Measurements from ENCODE around the gene LDLRAD3.

The LDLRAD3 gene

DNA sequence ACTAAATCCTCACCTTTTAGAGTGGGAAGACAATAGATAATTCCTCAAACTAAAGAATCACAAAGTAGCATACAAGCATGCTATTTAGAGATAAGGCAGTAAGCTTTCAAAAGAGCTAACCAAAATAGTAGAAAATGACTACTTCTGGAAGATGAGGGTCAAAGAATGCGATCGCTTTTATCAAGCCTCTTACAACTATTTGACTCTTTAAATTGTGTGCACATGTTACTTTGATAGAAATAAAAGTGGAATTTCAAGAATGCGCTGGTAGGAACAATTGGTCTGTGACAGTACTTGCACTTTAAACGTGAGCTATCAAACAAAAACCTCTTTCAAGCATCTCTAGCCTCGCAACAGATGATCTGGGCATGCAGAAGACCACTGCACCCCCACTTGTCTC is 248.1 kb downstream of the LDLRAD3 start:
- Histone ChIP-seq H3K18ac (ENCODE audit: low read length) (no peak overlapping the region), H2BK5ac (ENCODE audit: low read length) (no peak overlapping the region), H2BK120ac (ENCODE audit: low read depth, low read length) (no peak overlapping the region), H3K4ac (ENCODE audit: low read depth, low read length) (no peak overlapping the region), H3K23ac (ENCODE audit: low read length) (no peak overlapping the region), H2AK5ac (ENCODE audit: low read length) (no peak overlapping the region), H4K8ac (ENCODE audit: low read depth, low read length) (no peak overlapping the region), H3K4me3 (ENCODE audit: low read length) (no peak overlapping the region), H3K36me3 (ENCODE audit: control insufficient read depth, insufficient read depth, low read length) (no peaks in the 10 kb centered on the region), H3K4me2 (ENCODE audit: low read length) (no peak overlapping the region), H3K79me2 (ENCODE audit: control insufficient read depth, insufficient read depth, low read length) (no peaks in the 10 kb centered on the region), H4K5ac (ENCODE audit: low read length) (no peak overlapping the region), H3K27ac (ENCODE audit: low read depth, low read length) (no peak overlapping the region), H3K56ac (ENCODE audit: low read length) (no peak overlapping the region), H3K4me1 (ENCODE audit: control insufficient read depth, low read depth, low read length) (no peaks in the 10 kb centered on the region), H3K79me1 (ENCODE audit: low read length) (no peaks in the 10 kb centered on the region), H3K9ac (ENCODE audit: low read length) (no peak overlapping the region), H3K27me3 (ENCODE audit: insufficient read depth, low read length, poor library complexity) (no peaks in the 10 kb centered on the region), H2BK15ac (replicated peaks; ENCODE audit: low read depth) (no peak overlapping the region)
- WGBS (ENCODE audit: extremely low coverage, insufficient coverage, low lambda C conversion rate), result no CpG with 5 or more reads among the region's 5 CpGs
- no peak for DNase-seq

DNA sequence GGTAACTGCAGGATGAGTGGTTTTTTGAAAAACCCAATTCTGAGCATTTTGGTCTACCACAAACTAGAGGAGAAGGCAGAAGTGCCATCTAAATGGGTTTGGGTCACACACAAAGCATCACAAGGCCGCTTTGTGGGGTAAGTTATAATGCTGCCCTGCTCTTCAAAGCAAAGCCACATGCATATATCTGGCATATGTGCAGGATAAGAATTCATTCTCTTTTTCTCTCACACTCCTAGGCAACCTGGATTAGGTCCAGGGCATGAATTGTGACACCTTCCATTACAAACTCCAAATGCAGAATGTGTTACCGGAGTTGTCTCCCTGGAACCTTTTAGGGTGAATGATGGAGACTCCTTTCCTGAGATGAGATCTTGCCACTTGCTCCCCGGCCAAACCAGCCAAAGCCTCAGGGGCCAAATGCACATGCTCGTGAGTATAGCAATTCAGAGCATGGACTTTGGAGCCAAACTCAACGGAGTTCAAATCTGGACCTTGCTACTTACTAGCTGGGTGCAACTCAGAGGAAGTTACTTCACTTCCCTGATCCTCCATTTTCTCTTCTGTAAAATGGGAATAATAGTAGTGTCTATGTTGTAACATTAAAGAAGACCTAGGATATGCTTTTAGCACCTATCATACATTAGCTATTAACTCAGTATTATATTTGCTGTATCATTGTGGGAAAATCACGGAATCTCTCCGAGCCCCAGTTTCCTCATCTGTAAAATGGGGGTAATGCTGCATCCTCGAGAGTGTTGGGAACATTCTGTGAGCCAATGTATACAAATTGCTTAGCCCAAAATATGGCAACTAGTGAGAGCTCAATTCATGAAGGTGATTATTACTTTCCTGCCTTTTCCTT is 248.8 kb downstream of the LDLRAD3 start:
- no CpG with 5 or more reads among the region's 8 CpGs for WGBS (ENCODE audit: extremely low coverage, insufficient coverage, low lambda C conversion rate)
- H3K23ac ChIP-seq (ENCODE audit: low read length), result no peak overlapping the region

DNA sequence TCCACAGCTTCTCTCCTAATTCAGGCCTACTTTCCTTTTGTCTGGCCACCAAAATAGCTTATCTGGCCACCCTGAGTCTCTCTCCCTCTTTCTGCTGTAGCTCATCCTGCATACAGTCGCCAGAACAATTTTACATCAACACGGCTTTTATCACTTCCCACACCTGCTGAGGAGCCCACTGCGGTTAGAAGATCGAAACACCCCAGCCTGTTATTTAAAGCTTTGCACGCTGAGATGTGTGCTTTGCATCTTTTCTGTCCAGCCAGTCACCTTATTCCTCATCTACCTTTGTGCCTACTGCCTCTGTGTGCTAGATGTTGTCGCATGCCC is 249.4 kb downstream of the LDLRAD3 start:
- Histone ChIP-seq H3K79me1 (ENCODE audit: low read length) (no peaks in the 10 kb centered on the region), H3K4me1 (ENCODE audit: control insufficient read depth, low read depth, low read length) (no peaks in the 10 kb centered on the region), H3K18ac (ENCODE audit: low read length) (no peak overlapping the region), H3K36me3 (ENCODE audit: control insufficient read depth, insufficient read depth, low read length) (no peaks in the 10 kb centered on the region), H3K9ac (ENCODE audit: low read length) (no peak overlapping the region), H2BK5ac (ENCODE audit: low read length) (no peak overlapping the region), H3K4me2 (ENCODE audit: low read length) (no peak overlapping the region), H3K4ac (ENCODE audit: low read depth, low read length) (no peak overlapping the region), H3K56ac (ENCODE audit: low read length) (no peak overlapping the region), H2AK5ac (ENCODE audit: low read length) (no peak overlapping the region), H2BK15ac (replicated peaks; ENCODE audit: low read depth) (no peak overlapping the region), H4K5ac (ENCODE audit: low read length) (no peak overlapping the region), H3K79me2 (ENCODE audit: control insufficient read depth, insufficient read depth, low read length) (no peaks in the 10 kb centered on the region), H3K4me3 (ENCODE audit: low read length) (no peak overlapping the region), H3K27me3 (ENCODE audit: insufficient read depth, low read length, poor library complexity) (no peaks in the 10 kb centered on the region), H3K27ac (ENCODE audit: low read depth, low read length) (no peak overlapping the region), H4K8ac (ENCODE audit: low read depth, low read length) (no peak overlapping the region), H2BK120ac (ENCODE audit: low read depth, low read length) (no peak overlapping the region), H3K23ac (ENCODE audit: low read length) (no peak overlapping the region)
- DNase-seq, result no peak
- WGBS (ENCODE audit: extremely low coverage, insufficient coverage, low lambda C conversion rate), result no CpG with 5 or more reads among the region's 6 CpGs

More for the DNA sequence above, 248.8 kb downstream of the LDLRAD3 start:
- DNase-seq, result no peak
- no peak overlapping the region for H2BK15ac ChIP-seq (replicated peaks; ENCODE audit: low read depth)
- no peaks in the 10 kb centered on the region for H3K36me3 ChIP-seq (ENCODE audit: control insufficient read depth, insufficient read depth, low read length)
- no peak overlapping the region for H3K4ac ChIP-seq (ENCODE audit: low read depth, low read length)
- H3K56ac ChIP-seq (ENCODE audit: low read length), result no peak overlapping the region
- no peak overlapping the region for H3K18ac ChIP-seq (ENCODE audit: low read length)
- no peak overlapping the region for H3K4me2 ChIP-seq (ENCODE audit: low read length)
- no peak overlapping the region for H3K4me3 ChIP-seq (ENCODE audit: low read length)
- no peaks in the 10 kb centered on the region for H3K79me1 ChIP-seq (ENCODE audit: low read length)
- no peak overlapping the region for H2AK5ac ChIP-seq (ENCODE audit: low read length)
- H2BK120ac ChIP-seq (ENCODE audit: low read depth, low read length), result no peak overlapping the region
- H4K5ac ChIP-seq (ENCODE audit: low read length), result no peak overlapping the region
- H3K9ac ChIP-seq (ENCODE audit: low read length), result no peak overlapping the region
- no peak overlapping the region for H4K8ac ChIP-seq (ENCODE audit: low read depth, low read length)
- H3K4me1 ChIP-seq (ENCODE audit: control insufficient read depth, low read depth, low read length), result no peaks in the 10 kb centered on the region
- H3K27ac ChIP-seq (ENCODE audit: low read depth, low read length), result no peak overlapping the region
- H3K79me2 ChIP-seq (ENCODE audit: control insufficient read depth, insufficient read depth, low read length), result no peaks in the 10 kb centered on the region
- no peak overlapping the region for H2BK5ac ChIP-seq (ENCODE audit: low read length)
- H3K27me3 ChIP-seq (ENCODE audit: insufficient read depth, low read length, poor library complexity), result no peaks in the 10 kb centered on the region

DNA sequence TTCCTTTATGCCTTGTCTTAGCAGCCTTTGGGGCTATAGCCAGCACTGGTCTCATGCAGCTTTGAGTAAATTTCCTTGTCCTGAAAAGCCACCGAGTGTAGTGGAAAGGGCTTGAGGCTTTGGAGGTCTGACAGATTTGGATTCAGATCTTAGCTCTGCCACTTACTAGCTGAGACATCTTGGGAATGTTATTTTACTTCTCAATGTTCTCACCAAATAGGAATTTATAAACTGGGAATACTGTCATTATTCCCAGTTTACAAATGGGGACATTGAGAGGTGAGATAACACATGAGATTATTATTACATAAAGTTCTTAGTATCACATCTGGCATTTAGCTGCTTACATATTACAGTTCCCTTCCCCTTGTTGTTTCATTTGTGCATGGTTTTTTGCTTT is 249.9 kb downstream of the LDLRAD3 start:
- Histone ChIP-seq H3K18ac (ENCODE audit: low read length) (no peak overlapping the region), H4K8ac (ENCODE audit: low read depth, low read length) (no peak overlapping the region), H2BK5ac (ENCODE audit: low read length) (no peak overlapping the region), H3K9ac (ENCODE audit: low read length) (no peak overlapping the region), H3K36me3 (ENCODE audit: control insufficient read depth, insufficient read depth, low read length) (no peaks in the 10 kb centered on the region), H2AK5ac (ENCODE audit: low read length) (no peak overlapping the region), H3K79me1 (ENCODE audit: low read length) (no peaks in the 10 kb centered on the region), H3K4me2 (ENCODE audit: low read length) (no peak overlapping the region), H3K27ac (ENCODE audit: low read depth, low read length) (no peak overlapping the region), H3K4me1 (ENCODE audit: control insufficient read depth, low read depth, low read length) (no peaks in the 10 kb centered on the region), H2BK120ac (ENCODE audit: low read depth, low read length) (no peak overlapping the region), H4K5ac (ENCODE audit: low read length) (no peak overlapping the region), H2BK15ac (replicated peaks; ENCODE audit: low read depth) (no peak overlapping the region), H3K4me3 (ENCODE audit: low read length) (no peak overlapping the region), H3K27me3 (ENCODE audit: insufficient read depth, low read length, poor library complexity) (no peaks in the 10 kb centered on the region), H3K23ac (ENCODE audit: low read length) (no peak overlapping the region), H3K4ac (ENCODE audit: low read depth, low read length) (no peak overlapping the region), H3K56ac (ENCODE audit: low read length) (no peak overlapping the region), H3K79me2 (ENCODE audit: control insufficient read depth, insufficient read depth, low read length) (no peaks in the 10 kb centered on the region)
- WGBS (ENCODE audit: extremely low coverage, insufficient coverage, low lambda C conversion rate), result no CpG with 5 or more reads among the region's 1 CpG
- DNase-seq, result no peak

DNA sequence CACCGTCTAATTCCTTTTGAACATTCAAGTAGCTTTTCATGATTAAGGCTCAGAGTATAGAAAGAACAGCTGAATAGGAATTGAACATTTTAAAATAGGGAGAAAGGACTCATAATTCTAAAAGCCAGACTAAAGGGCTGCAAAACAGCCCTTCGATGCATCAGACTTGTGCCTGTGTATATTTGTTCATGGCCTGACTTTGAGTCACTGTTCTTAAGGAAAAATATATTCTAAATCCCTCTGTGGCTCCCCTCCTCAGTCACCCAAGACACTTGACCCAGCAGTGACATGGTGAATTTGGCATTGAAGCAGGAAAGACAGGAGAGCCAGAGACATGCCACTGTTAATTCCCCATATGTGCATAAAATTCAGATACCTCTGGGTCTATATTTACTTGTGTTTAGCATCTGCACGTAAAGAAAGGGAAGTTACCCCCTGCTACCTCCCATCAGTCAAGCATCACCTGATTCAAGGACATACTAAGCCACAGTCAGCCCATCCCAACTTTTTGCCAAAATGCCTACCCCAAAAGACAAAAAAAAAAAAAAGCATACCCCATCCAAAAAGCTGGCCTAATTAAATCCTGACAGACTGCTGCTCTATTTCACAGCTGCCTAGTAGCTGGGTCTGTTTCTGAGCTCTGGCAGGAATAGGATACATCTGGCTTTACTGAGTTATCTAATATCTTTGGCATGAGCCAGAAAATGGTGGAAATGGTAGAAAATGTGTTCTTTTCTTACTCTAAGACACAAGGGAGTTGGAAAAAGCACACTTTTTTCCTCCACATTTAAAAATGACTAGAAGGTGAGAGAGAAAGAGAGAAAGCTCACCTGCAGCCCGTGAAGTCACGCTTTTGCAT is 251.9 kb downstream of the LDLRAD3 start:
- Histone ChIP-seq H3K23ac (ENCODE audit: low read length) (no peak overlapping the region), H3K4me1 (ENCODE audit: control insufficient read depth, low read depth, low read length) (no peaks in the 10 kb centered on the region), H3K56ac (ENCODE audit: low read length) (no peak overlapping the region), H4K8ac (ENCODE audit: low read depth, low read length) (no peak overlapping the region), H3K27me3 (ENCODE audit: insufficient read depth, low read length, poor library complexity) (no peaks in the 10 kb centered on the region), H3K18ac (ENCODE audit: low read length) (no peak overlapping the region), H4K5ac (ENCODE audit: low read length) (no peak overlapping the region), H3K4ac (ENCODE audit: low read depth, low read length) (no peak overlapping the region), H2BK5ac (ENCODE audit: low read length) (no peak overlapping the region), H2AK5ac (ENCODE audit: low read length) (no peak overlapping the region), H2BK120ac (ENCODE audit: low read depth, low read length) (no peak overlapping the region), H3K9ac (ENCODE audit: low read length) (no peak overlapping the region), H3K4me2 (ENCODE audit: low read length) (no peak overlapping the region), H3K36me3 (ENCODE audit: control insufficient read depth, insufficient read depth, low read length) (no peaks in the 10 kb centered on the region), H3K79me2 (ENCODE audit: control insufficient read depth, insufficient read depth, low read length) (no peaks in the 10 kb centered on the region), H3K79me1 (ENCODE audit: low read length) (no peaks in the 10 kb centered on the region), H3K27ac (ENCODE audit: low read depth, low read length) (no peak overlapping the region), H3K4me3 (ENCODE audit: low read length) (no peak overlapping the region), H2BK15ac (replicated peaks; ENCODE audit: low read depth) (no peak overlapping the region)
- WGBS (ENCODE audit: extremely low coverage, insufficient coverage, low lambda C conversion rate), result no CpG with 5 or more reads among the region's 5 CpGs
- DNase-seq, result no peak
